ENCODE measurements around the gene PSMA3.
A peak's percentile ranks its signal among the peaks of the same experiment; 100 is the strongest.

- TF ChIP-seq CTCF (IDR thresholded peaks at IDR 0.05; ENCODE audit: low read depth, low read length, missing input control) (peak; percentile 54), HNF4G (IDR thresholded peaks at IDR 0.05) (peak; percentile 95), JUND (IDR thresholded peaks at IDR 0.05) (peak; percentile 83 to 89), RAD21 (IDR thresholded peaks at IDR 0.05) (peak; percentile 71 to 79), EGR1 (IDR thresholded peaks at IDR 0.05; ENCODE audit: low read depth in 2 of 2) (peak; percentile 27 to 54)
- TF ChIP-seq, protein P1, sequence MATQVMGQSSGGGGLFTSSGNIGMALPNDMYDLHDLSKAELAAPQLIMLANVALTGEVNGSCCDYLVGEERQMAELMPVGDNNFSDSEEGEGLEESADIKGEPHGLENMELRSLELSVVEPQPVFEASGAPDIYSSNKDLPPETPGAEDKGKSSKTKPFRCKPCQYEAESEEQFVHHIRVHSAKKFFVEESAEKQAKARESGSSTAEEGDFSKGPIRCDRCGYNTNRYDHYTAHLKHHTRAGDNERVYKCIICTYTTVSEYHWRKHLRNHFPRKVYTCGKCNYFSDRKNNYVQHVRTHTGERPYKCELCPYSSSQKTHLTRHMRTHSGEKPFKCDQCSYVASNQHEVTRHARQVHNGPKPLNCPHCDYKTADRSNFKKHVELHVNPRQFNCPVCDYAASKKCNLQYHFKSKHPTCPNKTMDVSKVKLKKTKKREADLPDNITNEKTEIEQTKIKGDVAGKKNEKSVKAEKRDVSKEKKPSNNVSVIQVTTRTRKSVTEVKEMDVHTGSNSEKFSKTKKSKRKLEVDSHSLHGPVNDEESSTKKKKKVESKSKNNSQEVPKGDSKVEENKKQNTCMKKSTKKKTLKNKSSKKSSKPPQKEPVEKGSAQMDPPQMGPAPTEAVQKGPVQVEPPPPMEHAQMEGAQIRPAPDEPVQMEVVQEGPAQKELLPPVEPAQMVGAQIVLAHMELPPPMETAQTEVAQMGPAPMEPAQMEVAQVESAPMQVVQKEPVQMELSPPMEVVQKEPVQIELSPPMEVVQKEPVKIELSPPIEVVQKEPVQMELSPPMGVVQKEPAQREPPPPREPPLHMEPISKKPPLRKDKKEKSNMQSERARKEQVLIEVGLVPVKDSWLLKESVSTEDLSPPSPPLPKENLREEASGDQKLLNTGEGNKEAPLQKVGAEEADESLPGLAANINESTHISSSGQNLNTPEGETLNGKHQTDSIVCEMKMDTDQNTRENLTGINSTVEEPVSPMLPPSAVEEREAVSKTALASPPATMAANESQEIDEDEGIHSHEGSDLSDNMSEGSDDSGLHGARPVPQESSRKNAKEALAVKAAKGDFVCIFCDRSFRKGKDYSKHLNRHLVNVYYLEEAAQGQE (IDR thresholded peaks at IDR 0.05) = peak; percentile 89
Observed at GRCh38 chr14:58272588-58273372, 28.1 kb downstream of the PSMA3 start.
